Endothelial cell of umbilical vein (primary cell): Measurements from ENCODE around the gene STYXL1. TPM values are rescaled to one million over a fixed set of nuclear protein-coding genes. Genes with fewer than 3 reads are reported as not detected.

Experiments used
- BruUV-seq: library from RNA; stranded (reverse); fragments of 400-500 nt; replicated peaks from 2 replicates; lab custom pipeline; 2021; lab: Mats Ljungman, UMichigan
- CTCF ChIA-PET: fragments of 300-600, 350-600 bp; sonication (Branson Sonifier 250); formaldehyde crosslinking; loops from one replicate; lab custom pipeline; 2021; ENCODE audit warnings: antibody characterized with exemption, inconsistent platforms; lab: Charles Lee
- POLR2A ChIA-PET: fragments of 300-600, 350-600 bp; sonication (Branson Sonifier 250); formaldehyde crosslinking; loops from one replicate; lab custom pipeline; 2021; ENCODE audit warnings: antibody characterized with exemption, inconsistent platforms; lab: Charles Lee
- DNase-seq: peaks from one replicate; pipeline ENCODE4 v3.0.0-alpha.2; 2011; ENCODE audit warnings: low read depth, low spot score
- FAIRE-seq: peaks from 2 replicates; lab custom pipeline; 2011; peaks lifted over from hg19 to GRCh38; lab: Jason Lieb, UNC
- H2AFZ ChIP-seq: 2 replicates; pipeline ENCODE4 v1.6.0; 2012; ENCODE audit warnings: low read depth, low read length, control low read depth, inconsistent platforms
- H3K27ac ChIP-seq: 2 replicates; pipeline ENCODE4 v1.5.1; 2011; ENCODE audit warnings: low read depth, mild to moderate bottlenecking, control low read depth, low read length, moderate library complexity; ENCODE audit not compliant: insufficient read depth
- H3K27me3 ChIP-seq, 2 experiments: 2 replicates each; pipeline versions ENCODE4 v1.6.0 to v1.6.1; 2011; ENCODE audit warnings: low read length in 2 of 2, mixed read lengths in 1 of 2; ENCODE audit not compliant: control insufficient read depth in 2 of 2, insufficient read depth in 2 of 2
- H3K36me3 ChIP-seq, 2 experiments: 2 replicates in 1 of 2; 3 replicates in 1 of 2; pipeline ENCODE4 v1.5.1; 2011; ENCODE audit warnings: low read length in 2 of 2, mild to moderate bottlenecking in 1 of 2, moderate library complexity in 1 of 2; ENCODE audit not compliant: control insufficient read depth in 2 of 2, insufficient read depth in 2 of 2; ENCODE audit errors: extremely low read depth in 1 of 2
- H3K4me1 ChIP-seq: 3 replicates; pipeline ENCODE4 v1.5.1; 2011; ENCODE audit warnings: mild to moderate bottlenecking, low read length; ENCODE audit not compliant: control insufficient read depth, insufficient read depth; ENCODE audit errors: extremely low read depth
- H3K4me2 ChIP-seq: 2 replicates; pipeline ENCODE4 v1.6.1; 2011; ENCODE audit warnings: low read length, control low read depth, mixed read lengths; ENCODE audit not compliant: insufficient read depth
- H3K4me3 ChIP-seq, 3 experiments: fragments of 200-600 bp in 1 of 3; sonication (generic), shearing (Covaris generic) in 1 of 3; replicated peaks in 1 of 3; 2 replicates each; pipeline ENCODE4 v1.5.1; 2011 to 2016; ENCODE audit warnings: control low read depth in 3 of 3, low read length in 3 of 3, mild to moderate bottlenecking in 2 of 3, inconsistent platforms in 1 of 3, low read depth in 1 of 3, moderate library complexity in 1 of 3; ENCODE audit not compliant: insufficient read depth in 1 of 3
- H3K79me2 ChIP-seq: 2 replicates; pipeline ENCODE4 v1.6.0; 2012; ENCODE audit warnings: low read length, inconsistent platforms; ENCODE audit not compliant: control insufficient read depth, insufficient read depth
- H3K9ac ChIP-seq: replicated peaks from 2 replicates; pipeline ENCODE3; 2011; ENCODE audit warnings: low read length, control low read depth; ENCODE audit not compliant: insufficient read depth; ENCODE audit errors: extremely low read depth
- H3K9me1 ChIP-seq: replicated peaks from 3 replicates; pipeline ENCODE4 v1.6.0; 2011; ENCODE audit warnings: mild to moderate bottlenecking, low read length; ENCODE audit not compliant: control insufficient read depth, insufficient read depth; ENCODE audit errors: extremely low read depth
- H3K9me3 ChIP-seq: replicated peaks from 2 replicates; pipeline ENCODE4 v1.5.1; 2012; ENCODE audit warnings: low read length, inconsistent platforms; ENCODE audit not compliant: control insufficient read depth, insufficient read depth
- H4K20me1 ChIP-seq: replicated peaks from 2 replicates; pipeline ENCODE3; 2011; ENCODE audit warnings: mild to moderate bottlenecking, low read length; ENCODE audit not compliant: control insufficient read depth, insufficient read depth; ENCODE audit errors: extremely low read depth
- CTCF ChIP-seq, 2 donors: IDR thresholded peaks; 1 replicate in 1 of 2; 2 replicates in 1 of 2; pipeline ENCODE4 v1.5.1; 2011; ENCODE audit warnings: low read length in 2 of 2, mild to moderate bottlenecking in 2 of 2, moderate library complexity in 2 of 2, control low read depth in 1 of 2, inconsistent platforms in 1 of 2, low read depth in 1 of 2; ENCODE audit not compliant: insufficient read depth in 1 of 2; ENCODE audit errors: extremely low read depth in 1 of 2
- EZH2 ChIP-seq: IDR thresholded peaks from 2 replicates; pipeline ENCODE4 v1.6.1; 2012; ENCODE audit warnings: borderline replicate concordance, low read depth, mild to moderate bottlenecking, moderate library complexity, low read length, inconsistent platforms; ENCODE audit not compliant: severe bottlenecking
- FOS ChIP-seq: IDR thresholded peaks from 2 replicates; pipeline ENCODE4 v1.6.1; 2011; ENCODE audit warnings: mild to moderate bottlenecking, low read length, moderate library complexity, borderline replicate concordance; ENCODE audit not compliant: insufficient read depth
- GATA2 ChIP-seq: IDR thresholded peaks from 2 replicates; pipeline ENCODE4 v1.7.0; 2011; ENCODE audit warnings: low read depth, mild to moderate bottlenecking, moderate library complexity, mixed read lengths, low read length; ENCODE audit not compliant: insufficient read length, insufficient read depth
- JUN ChIP-seq: IDR thresholded peaks from 2 replicates; pipeline ENCODE4 v1.6.1; 2011; ENCODE audit warnings: borderline replicate concordance, low read depth; ENCODE audit not compliant: insufficient read length, insufficient read depth
- MAX ChIP-seq: IDR thresholded peaks from 2 replicates; pipeline ENCODE4 v1.6.1; 2011; ENCODE audit not compliant: insufficient read depth, insufficient read length
- MYC ChIP-seq: IDR thresholded peaks from one replicate; pipeline ENCODE4 v1.6.1; 2011; ENCODE audit warnings: mild to moderate bottlenecking, low read depth, low read length
- POLR2A ChIP-seq: IDR thresholded peaks from 2 replicates; pipeline ENCODE4 v1.6.1; 2012; ENCODE audit warnings: low read depth, mild to moderate bottlenecking, control low read depth, low read length
- POLR2AphosphoS5 ChIP-seq: IDR thresholded peaks from 2 replicates; pipeline ENCODE4 v1.6.1; 2012; ENCODE audit warnings: low read depth, mild to moderate bottlenecking, control low read depth, low read length, moderate library complexity; ENCODE audit not compliant: insufficient read depth
- dilution Hi-C: fragments of 300-500 bp; cut with MboI; formaldehyde crosslinking; loops from one replicate; pipeline ENCODE4 v1.15.0; 2019; ENCODE audit warnings: low sequenced_read_pairs; ENCODE audit not compliant: extremely low pct_ligation_motif_present
- intact Hi-C: fragments of 100-400 bp; cut with micrococcal nuclease; formaldehyde crosslinking; loops from one replicate; pipeline ENCODE4 v1.10.0; 2022
- polyA plus RNA-seq, 4 experiments: library from polyadenylated mRNA; depleted of rRNA in 3 of 4; stranded (reverse) in 3 of 4; unstranded in 1 of 4; fragments of >200 nt; gene quantifications; 2 replicates each; pipeline versions ENCODE4 v1.2.1 to v1.2.3, GENCODE V29; 2011 to 2012; ENCODE audit warnings: missing spikeins in 1 of 4
- total RNA-seq: library from RNA; stranded (reverse); gene quantifications from 2 replicates; pipeline ENCODE4 v1.2.3, GENCODE V29; 2021

The STYXL1 gene
- total and polyA plus RNA-seq, 2 donors (not counting 3 experiments of a cell fraction or from before 2014, with no cell fraction given): 23.0 to 67.6 TPM

- no peak for FAIRE-seq
- dilution Hi-C loops (no loop called here), intact Hi-C loops (no loop called here)
- no peaks in the 10 kb centered on the region for H3K27me3 ChIP-seq
- no peak overlapping the region for H3K27ac ChIP-seq
- no peaks in the 10 kb centered on the region for H4K20me1 ChIP-seq
- H3K9ac ChIP-seq: no peak overlapping the region
- H3K9me1 ChIP-seq: no peaks in the 10 kb centered on the region
- H3K4me2 ChIP-seq: no peak overlapping the region
- DNase-seq: no peak
- POLR2A ChIA-PET: interaction anchor here (0.6 kb wide), 1 partner anchor 177 kb away, joined by 8 read pairs; no protein-coding TSS in a partner anchor
- H3K4me1 ChIP-seq: peaks cover 11% of the 10 kb centered on the region
- no peak overlapping the region for H2AFZ ChIP-seq
- no peaks in the 10 kb centered on the region for H3K79me2 ChIP-seq
- no TSS peak for BruUV-seq
- no peaks in the 10 kb centered on the region for H3K9me3 ChIP-seq
- H3K36me3 ChIP-seq: no peaks in the 10 kb centered on the region
- CTCF ChIA-PET: interaction anchor here (1.0 to 2.8 kb wide), 2 partner anchors 55 to 213 kb away, joined by 3 to 10 read pairs; no protein-coding TSS in a partner anchor
- H3K4me3 ChIP-seq: no peak overlapping the region
- TF ChIP-seq FOS (no peak), CTCF (IDR thresholded peaks at IDR 0.05; ENCODE audit: extremely low read depth in 1 of 2, insufficient read depth in 1 of 2, low read depth in 1 of 2, low read length in 2 of 2) (no peak), MAX (no peak), POLR2A (no peak), POLR2AphosphoS5 (no peak), GATA2 (no peak), JUN (no peak), MYC (no peak), EZH2 (no peak)
Observed at GRCh38 chr7:75965617-75966016, 82.2 kb downstream of the STYXL1 start.
